NCI-H2107 (cell line): Measurements from ENCODE around the gene ANKRD31.

ENCODE experiments used
- DNase-seq: peaks from one replicate; lab custom pipeline; 2025; lab: John Stamatoyannopoulos, UW

Gene ANKRD31

DNA sequence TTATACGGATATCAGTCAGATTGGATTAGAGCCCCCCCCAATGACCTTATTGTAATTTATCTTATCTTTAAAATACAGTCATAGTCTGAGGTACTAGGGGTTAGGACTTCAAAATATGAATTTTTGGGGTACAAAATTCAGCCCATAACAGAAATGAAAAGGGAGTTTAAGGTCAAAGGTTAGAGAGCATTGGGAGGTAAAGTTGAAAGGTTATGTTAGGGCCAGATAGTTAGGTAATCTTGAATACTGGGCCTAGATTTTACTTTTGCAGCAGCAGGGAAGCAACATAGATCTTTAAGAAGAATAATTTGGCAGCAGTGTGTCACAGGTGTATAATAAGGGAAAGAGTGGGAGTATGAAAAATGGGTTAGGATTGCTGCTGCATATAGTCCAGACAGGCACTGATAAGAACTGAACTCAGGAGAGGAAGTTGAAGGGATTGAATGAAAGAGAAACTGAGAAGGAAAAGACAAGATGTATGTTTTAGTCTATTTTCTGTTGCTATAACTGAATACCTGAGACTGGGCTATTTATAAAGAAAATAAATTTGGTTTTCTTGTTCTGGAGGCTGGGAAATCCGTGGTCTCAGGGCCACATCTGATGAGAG is 173.7 kb downstream of the ANKRD31 start:
- no peak for DNase-seq

DNA sequence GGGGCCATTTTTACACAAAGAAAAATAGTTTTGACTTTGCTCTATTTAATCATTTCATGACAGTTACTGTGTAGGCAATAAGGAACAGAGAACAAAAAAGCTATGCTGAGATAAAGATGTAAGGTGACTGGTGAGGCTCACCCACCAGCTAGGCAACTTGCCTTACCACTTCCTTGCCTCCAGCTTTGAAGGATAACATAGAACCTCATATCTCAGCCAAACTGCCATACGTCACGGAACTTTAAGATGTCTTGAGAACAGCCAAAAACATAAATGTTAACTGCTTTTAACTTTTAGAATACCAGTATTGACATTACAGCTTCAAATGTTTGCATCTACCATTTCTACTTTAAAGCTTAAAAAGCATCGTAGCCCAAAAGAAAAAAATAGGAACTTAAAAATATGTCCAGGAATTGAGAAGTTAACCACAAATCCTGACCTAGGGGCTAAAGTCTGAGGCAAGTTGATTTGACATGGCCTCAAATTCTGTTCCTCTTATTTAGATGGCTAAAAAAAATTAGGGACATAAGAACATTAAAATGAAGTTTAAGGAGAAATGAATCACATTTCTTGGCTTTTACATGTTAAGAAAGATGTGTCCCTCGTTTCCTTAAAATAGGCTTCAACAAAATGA is 176.6 kb downstream of the ANKRD31 start:
- DNase-seq: no peak

DNA sequence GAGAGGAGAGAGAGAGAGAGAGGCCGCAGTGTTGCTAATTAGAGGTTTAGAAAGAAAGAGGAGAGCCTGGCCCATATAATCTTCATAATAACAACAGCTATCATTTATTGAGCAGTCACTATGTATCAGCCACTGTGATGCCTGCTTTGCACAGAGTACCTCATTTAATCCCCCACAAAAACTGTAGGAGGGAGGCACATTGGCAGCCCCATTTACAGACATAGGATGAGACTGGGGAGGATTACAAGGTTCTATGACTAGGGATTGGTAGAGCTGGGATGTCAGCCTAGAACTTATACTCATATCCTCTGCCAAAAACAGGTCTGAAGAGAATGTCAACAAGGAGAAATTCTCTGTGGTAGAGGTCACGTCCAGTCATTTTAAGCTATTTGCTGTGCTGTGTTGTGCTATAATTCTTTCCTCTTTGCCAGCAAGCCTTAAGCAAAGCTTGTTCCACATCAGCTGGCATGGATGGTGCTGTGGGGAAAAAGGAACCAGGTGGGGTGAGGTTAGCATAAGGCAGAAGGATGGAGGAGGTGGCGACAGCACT is 177.6 kb downstream of the ANKRD31 start:
- DNase-seq: no peak

DNA sequence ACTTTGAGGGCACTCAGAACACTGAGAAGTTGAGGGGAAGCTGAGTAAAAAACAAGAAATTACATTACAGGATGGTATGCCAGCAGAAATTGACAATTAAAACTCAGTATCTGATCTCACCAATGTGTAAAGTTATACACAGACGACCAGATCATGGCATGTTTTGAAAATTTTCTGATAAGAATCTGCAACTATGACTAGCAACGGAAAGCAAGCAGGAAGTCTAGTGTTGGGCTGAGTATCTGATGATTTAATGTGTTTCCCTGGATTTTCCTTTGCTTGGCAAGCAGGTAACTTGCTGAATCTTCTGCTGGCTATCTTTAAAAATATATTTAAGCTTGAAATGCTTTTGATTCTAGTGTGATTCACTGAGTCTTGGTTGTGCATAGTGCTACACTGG is 179.1 kb downstream of the ANKRD31 start:
- no peak for DNase-seq

DNA sequence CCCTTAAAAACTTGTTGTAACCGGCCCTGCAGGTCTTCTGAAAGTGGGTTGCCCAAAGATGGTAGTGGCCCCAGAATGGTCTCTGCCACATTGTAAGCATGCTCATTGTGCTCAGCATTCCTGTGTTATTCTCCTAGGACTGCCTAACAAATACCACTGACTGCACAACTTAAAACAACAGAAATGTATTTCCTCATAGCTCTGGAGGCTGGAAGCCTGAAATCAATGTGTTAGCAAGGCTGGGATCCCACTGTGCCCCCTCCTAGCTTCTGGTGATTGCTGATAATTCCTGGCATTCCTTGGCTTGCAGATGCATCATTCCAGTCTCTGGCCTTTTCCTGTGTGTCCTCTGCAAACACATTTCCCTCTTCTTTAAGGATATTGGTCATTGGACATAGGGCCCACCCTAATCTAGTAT is 180.9 kb downstream of the ANKRD31 start:
- DNase-seq: no peak

DNA sequence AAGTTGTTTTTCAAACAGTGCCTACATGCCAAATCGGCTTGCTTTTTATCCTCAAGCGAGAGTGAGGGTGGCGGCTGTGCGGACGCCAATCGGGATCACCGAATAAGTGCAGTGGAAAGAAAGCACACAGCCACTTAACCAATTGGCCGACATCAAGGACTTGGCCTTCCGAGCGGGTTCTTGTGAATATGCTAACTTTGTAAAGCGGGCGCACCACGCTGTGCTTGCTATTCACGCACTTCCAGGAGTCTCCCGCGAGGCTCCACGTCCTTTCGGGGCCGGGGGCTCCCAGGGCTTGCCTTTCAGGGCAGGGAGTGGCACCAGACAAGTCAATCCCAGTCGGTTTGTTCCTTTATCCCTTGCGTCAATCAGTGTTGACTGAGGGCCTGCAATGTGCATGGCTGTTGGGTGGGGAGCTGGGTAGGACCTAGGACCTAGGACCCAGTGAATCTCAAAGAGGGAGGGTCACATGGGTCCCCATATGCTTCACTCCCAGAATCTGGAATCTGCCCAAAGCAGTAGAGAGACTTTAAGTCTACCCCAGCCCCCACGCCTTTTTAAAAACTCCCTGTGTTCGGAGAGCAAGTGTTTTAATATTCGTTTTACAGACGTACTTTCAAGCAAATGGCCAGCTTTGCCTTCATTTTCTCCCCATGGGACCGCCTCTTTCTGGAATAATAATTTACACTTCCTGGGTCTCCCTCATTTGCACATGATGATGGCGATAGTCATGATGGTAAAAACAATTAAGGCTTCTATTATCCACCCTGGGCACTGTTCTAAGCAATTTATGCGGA is 182.3 kb downstream of the ANKRD31 start:
- no peak for DNase-seq

DNA sequence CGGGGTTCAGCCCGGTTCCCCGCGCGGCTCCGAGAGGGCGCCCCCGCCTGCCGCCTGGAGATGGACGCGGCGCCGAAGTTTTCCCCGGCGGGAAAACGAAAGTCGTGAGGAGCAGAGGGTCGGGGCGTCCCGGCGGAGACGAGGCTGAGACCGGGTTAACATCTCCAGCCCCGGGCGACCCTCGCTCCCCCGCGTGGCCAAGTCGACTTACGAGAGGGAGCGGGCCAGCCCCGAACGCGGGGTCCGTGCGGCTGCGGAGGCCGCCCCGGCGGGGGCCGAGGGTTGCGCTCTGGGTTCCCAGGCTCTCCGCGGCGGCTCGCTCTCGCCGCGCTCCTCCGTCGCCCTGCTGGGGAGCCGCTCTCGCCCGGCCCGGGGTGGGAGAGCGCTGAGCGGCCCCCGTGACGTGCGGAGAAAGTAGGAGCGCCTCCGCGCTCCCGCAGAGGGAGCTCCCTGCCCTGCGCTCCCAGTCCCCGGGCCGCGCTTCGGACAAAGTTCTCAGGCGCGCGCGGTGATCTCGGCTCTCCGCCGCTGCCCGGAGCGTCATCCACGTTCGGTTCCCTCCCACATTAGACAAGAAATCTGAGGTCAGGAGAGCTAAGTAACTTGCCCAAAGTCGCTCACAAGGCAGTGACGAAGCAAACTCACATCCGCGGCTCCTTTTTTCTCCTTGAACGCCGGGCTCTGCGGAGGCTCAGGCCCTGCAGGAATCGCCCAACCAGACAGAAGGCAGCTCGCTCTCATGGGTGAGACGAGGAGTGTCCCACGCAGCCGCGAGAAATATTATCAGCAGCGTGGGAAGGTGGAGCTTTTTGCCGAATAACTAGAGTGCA is 183.2 kb downstream of the ANKRD31 start:
- no peak for DNase-seq

DNA sequence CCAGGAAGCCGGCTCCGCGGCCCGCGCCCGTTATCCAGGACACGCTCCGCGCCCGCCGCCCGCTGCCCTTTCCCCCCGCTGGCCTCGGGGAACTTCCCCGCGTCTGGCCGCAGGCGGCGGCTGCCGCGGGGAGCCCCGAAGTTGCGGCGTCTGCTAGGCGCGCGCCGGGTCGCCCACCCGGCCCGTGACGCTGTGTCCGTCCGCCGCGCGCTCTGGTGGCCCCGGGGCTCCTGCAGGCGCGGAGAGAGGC is 183.7 kb downstream of the ANKRD31 start:
- no peak for DNase-seq

DNA sequence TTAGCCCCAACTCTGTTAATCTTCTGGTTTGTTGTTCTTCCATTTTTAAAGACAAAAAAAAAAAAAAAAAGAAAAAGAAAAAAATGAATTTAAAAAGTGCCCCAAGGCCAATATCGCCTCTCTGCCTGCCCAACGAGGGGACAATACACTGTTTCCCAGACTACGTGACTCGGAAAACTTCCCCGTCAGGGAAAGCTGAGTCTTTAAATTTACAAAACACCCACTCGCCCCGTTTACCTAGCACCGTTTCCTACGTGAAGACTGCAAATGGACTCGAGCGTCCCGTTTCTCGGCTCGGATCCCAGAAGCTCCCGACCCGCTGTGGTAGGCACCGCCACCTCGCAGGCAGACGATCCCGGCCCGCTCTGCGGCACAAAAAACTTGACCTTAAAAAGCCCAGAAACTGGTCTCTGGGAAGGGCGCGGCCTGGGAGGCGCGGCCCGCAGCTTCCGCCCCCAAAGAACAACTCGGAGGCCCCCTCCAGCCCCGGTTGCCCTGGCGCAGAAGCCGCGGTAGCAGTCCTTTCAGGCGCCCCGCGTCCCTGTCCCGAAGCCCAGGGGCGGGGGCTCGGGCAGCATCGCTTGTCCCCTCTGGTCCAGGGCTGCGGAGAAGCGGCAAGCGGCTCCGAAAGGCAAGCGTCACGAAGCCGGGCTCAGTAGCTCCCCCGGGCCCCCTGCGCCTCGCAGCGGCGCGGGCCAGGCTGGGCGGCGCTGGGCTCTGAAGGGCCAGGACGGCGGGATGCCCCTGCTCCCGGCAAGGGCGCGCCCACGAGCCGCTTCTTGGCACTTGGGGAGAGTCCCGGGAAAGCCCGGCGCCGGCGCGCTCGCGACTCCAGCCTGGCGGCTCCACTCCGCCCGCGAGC is 184.3 kb downstream of the ANKRD31 start, which contains the start of gene GCNT4:
Gene GCNT4, minus strand, starts transcription at position 367 of the 862 bp plus-strand sequence. CDS start 22,521 bp downstream, outside the sequence.
- no peak for DNase-seq

DNA sequence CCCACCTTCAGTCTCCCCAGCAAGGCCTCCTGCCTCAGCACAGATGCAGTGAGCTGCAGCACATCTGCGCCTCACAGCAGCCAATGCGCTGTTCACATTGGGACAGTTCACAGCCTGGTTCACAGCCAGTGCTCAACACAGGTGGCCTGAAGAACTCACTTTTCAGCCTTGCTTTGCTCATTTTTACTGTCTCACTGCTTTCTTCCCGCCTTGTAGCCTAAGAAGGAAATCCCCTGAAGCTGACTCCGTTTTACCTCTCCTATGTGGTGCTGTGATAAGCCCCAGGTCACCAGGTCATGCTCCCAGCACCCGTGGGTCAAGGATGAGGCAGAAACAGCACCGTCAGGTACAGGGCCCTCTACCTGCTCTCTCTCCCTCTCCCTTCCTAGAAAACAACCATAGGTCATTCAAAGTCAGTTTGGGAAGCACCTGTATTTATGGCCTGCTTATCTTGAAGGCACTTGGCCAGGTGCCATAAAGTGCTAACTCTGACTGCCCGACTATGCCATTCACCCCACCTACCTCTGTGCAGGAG is 185.4 kb downstream of the ANKRD31 start:
- no peak for DNase-seq

DNA sequence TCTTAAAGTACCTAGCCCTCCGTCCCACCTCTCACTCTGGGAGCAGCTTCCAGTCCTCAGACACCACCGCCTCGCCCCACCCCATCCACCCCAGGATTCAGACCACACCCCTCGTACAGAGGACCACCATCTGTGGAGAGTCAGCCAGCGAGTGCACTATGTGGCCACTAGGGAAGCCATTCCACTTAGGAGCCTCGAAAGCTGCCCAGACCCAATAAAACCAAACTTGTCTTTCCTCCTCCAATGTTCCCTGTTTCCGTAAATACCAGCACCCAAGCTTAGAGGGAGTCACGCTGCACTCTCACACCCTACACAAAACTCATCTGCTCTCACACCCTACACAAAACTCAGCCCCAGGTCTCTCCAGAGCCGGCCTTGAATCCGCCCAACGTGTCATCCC is 186.3 kb downstream of the ANKRD31 start:
- DNase-seq: no peak

DNA sequence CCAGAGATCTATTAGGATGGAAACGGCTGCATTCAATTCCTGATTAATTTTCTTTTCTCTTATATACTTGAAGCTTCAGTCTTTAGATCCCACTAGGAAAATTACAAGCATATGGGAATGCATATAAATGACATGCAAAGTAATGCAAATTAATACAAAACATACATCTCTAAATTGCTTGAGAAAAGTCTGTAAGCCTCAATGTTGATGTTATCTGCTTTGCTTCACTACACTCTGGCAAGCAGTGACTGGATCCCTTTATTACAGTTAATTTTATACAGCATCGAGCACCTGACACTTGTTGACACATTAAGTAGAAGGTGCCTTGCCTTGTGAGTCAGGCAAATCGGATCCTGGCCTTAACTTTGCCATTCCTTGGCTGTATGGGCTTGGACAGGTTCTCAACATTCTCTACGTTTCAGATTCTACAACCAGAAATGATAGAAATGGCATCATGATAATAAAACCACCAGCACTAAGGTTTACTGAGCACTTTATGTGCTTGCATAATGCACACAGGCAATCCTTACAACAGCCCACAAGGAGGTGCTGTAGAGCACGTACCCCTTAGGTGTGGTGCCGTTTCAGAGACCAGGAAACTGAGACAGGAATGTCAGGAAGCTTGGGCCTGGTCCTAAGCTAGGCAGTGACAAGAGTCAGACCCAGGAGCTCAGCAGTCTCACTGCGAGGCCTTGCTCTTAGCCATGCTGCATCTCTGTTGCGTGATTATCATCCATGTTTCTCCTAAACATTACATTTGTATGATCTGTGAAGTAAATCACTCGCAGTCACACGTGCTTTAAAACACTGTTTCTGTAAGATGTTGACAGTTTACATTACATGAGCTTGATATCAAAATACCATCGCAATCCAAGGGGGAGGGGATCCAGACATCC is 187.0 kb downstream of the ANKRD31 start:
- DNase-seq: no peak

DNA sequence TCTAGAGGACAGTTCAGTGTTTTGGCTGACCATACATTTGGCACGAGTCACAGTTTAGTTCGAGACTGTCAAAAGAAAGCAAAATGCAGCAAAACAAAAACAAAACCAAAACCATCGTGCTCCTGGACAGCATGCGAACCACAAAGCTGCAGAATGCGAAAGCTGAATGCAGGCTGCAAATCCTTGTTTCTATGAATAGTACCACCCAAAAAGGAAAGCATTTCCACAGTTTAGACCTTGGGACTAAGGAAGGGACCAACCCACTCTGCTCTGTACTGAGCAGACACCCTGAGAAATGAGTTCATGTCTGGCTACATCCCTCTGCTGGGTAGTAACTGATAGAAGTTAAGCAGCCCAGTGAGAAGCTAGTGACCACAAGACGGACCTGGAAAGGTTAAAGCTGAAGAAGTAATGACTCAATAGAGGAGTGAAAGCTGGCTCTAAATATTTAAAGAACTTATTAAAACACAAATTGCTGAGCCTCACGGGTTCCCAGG is 188.2 kb downstream of the ANKRD31 start:
- DNase-seq: no peak

DNA sequence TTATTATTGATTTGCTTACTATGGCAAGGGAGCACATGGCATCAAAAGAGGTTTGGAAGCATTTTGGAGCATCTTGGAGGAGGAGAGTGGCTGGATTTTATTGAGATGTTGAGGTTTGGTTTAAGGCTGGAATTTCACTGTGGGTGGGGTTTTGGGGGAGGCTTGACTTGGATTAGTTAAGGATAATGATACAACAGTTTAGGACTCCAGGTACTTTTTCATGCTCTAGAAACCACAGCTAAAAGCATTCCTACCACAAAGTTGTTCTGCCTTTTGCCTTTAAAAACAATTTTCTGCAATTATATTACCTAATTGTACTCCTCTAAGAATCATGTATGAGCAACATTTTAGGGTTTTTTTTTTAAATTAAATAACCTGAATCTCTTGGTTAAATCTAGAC is 189.3 kb downstream of the ANKRD31 start:
- no peak for DNase-seq

DNA sequence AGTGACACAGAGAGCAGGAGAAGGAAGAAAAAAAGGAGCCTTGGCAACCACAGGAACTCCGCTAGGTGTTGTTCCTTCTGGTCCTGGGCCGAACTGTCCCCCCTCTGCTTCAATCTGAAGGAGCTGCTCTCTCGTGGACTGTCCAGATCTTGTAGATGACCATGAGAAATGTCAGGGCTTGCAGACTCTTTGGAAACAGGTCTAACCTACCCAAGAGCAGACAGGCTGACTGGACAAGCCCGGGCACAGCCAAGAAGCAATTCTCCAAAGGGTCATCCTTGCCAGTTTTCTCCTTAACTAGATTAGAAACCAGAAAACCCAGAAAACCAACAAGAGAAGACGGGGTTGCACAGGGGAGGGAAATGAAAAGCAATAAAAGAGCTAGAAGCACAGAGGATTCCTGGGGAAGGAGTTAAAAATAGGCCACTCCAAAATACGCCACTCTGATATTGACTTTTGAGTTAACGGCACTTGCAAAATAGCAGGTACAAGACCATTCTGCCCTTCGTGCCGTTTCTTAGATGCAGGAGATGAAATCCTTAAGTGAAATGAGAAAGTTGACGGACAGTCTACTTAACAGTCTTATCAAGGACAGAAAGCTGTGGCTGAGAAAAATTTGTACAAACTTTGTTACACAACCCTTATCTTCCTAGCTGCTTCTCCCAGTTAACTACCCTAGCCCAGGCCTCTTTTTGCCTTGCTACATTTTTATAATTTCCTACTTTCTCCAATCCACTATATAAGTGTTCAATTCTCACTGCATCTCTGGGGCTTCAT is 190.1 kb downstream of the ANKRD31 start:
- DNase-seq: no peak

DNA sequence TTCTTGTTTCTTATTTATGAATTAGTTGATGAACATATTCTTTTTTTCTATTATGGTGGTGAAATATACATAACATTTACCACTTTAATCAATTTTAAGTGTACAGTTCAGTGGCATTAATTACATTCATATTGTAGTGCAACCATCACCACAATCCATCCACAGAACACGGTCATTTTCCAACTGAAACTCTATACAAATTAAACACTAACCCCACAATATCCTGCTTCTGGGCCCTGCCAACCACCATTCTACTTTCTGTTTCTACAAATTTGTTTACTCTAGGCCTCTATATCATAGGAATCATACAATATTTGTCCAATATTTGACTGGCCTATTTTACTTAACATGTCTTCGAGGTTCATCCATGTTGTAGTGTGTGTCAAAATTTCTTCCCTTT is 191.6 kb downstream of the ANKRD31 start:
- no peak for DNase-seq

DNA sequence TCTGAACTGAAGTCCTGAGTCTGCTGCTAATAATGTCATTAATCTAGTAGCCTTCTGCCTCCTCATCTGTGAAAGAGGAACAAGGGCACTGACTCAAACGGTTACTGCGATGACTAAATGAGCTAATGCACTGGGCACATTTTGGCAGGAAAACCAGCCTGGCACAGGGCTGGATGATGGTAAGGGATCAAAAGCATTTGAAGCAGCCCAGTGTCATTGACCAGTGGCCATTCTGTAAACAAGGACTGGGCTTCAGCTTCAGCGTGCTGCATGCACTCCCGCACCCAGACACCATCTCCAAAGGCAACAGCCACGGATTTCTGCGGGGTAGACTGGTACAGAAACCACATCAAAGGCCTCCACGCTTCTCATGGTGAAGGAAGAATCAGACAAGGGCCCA is 192.3 kb downstream of the ANKRD31 start:
- DNase-seq: no peak

DNA sequence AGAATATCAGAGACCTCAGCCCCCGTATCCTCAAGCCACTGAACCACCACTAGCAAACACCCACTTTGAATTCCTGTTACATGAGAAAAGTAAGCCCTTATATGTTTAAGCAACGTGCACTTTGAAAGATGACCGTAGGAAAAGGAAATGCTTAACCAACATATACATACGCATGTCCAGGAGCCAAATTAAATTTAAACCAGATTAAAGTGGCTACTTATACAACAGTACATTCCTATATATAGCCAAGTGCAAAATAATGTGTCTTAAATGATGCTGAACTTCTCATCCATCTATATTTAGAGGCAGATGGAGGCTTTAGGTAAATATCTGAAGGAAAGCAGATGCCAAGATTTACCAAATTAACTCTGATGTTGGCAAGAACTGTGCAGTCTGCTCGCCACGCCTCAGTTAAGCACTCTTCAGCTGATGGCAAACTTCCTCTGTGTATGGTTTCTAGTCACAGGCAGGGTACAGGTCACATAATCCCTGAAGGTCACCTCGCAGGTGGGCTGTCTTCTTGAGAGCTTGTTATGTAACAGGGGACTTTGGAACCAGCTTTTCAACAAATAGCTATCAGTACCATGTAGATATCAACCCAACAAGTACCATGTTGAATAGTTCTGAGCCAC is 192.9 kb downstream of the ANKRD31 start:
- no peak for DNase-seq

DNA sequence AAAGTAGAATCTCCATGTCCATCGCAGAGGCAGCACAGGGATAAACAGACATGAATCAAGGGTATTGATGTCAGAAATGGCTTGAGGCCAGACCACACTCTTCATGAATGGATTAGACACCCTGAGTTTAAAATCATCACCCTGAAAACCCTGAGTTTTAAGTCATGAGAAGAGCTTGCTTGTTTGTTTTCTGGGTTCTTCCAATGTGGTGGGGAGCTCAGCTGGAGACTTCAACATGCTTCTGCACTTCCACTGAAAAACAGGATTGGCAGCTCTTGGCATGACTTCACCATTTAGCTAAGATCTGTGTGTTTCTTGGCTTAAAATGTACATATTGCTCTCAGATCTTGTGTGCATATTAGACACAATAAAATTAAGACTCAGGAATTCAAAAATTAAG is 194.2 kb downstream of the ANKRD31 start:
- DNase-seq: no peak
